Posterior cingulate gyrus (tissue), 11 donors: Measurements from ENCODE around the gene SLC5A11.

ENCODE experiments used
- DNase-seq, 10 donors: peaks; one replicate each; pipeline versions ENCODE4 v3.0.0 to v3.0.0-alpha.2; 2020 to 2021; ENCODE audit warnings: mixed read lengths in 3 of 10
- intact Hi-C: fragments of 100-400 bp; cut with DNase I; formaldehyde crosslinking; loops from one replicate; pipeline ENCODE4 v1.15.1; 2023

The SLC5A11 gene

DNA sequence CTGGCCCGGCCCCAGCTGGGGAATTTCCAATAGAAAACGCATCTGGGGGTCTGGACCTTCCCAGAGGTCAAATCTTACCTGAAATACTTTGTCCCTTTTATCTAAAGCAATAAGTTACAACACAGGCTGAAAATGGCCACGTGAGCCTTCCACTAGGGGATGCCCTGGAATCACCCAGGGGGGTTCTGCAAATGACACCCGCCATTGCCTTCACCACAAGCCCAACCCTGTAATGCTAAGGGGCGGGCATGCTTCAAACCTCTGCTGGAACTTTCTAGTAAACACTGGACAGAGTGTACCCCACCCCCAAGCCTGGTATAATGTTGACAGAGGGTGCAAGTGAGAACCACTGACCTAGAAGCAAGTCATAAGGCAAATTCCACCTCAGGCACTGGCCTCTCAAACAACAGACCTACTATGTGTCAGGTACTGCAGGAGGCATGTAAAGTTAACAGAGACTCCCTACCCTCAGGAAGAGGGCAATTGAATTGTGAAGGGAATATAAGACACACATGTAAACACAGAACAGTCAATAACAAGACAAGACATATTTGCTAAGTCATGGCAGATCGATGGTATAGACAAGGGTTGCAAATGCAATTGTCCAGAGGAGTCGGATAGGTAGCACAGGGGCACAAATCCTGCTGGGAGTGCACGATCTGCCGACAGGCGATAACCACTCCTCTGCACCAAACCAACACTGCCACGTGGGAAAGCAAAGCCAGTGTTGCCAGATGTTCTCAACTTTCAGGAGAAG is 110.4 kb downstream of the SLC5A11 start:
- DNase-seq = no peak
- intact Hi-C loops = no loop called here

- intact Hi-C loops = no loop called here
- no peak for DNase-seq
Measured at GRCh38 chr16:24957887-24958286, 112.1 kb downstream of the SLC5A11 start.
